GM10248 (cell line): ENCODE results near the gene NT5DC1.

Experiments used
- CTCF ChIA-PET: fragments of 300-600 bp; sonication (Branson Sonifier 250); formaldehyde crosslinking; extraction: SDS; loops from one replicate; lab custom pipeline; 2021; ENCODE audit warnings: antibody characterized with exemption; lab: Yijun Ruan, JAX
- POLR2A ChIA-PET: fragments of 350-650 bp; sonication (Branson Sonifier 250); formaldehyde crosslinking; extraction: SDS; loops from one replicate; lab custom pipeline; 2020; ENCODE audit warnings: antibody characterized with exemption; lab: Yijun Ruan, JAX
- DNase-seq: peaks from one replicate; pipeline ENCODE4 v3.0.0; 2012; ENCODE audit errors: extremely low spot score
- TF ChIP-seq, protein P1 (sequence below): IDR thresholded peaks from 2 replicates; pipeline ENCODE4 v1.5.1; 2012; ENCODE audit warnings: mild to moderate bottlenecking, low read depth; ENCODE audit errors: extremely low read depth, missing control alignments, control extremely low read depth

NT5DC1 gene

DNA sequence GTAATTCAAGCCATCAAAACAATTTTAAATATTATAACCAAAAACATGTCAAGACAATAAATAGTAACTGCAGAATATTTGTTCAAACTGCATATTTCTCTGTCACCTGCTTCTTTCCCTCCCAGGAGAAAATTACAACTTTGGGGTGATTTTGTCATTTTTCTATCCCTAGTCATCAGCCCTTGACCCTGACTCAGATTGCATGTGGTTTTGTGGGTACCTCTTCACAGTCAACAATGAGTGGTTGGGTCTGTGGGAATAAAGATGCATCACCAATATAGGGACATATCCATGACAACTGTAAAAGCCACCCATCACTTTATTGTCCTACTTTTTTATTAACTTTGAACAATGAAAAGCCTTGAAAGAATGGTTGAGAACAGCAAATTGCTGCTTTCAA is 18.0 kb downstream of the NT5DC1 start:
- ChIA-PET CTCF (interaction anchor here (1.3 to 9.7 kb wide), 3 partner anchors 7 to 442 kb away, joined by 3 to 72 read pairs (median 5); no protein-coding TSS in a partner anchor), POLR2A (no interaction called here)
- DNase-seq, result no peak
- TF ChIP-seq, protein P1, sequence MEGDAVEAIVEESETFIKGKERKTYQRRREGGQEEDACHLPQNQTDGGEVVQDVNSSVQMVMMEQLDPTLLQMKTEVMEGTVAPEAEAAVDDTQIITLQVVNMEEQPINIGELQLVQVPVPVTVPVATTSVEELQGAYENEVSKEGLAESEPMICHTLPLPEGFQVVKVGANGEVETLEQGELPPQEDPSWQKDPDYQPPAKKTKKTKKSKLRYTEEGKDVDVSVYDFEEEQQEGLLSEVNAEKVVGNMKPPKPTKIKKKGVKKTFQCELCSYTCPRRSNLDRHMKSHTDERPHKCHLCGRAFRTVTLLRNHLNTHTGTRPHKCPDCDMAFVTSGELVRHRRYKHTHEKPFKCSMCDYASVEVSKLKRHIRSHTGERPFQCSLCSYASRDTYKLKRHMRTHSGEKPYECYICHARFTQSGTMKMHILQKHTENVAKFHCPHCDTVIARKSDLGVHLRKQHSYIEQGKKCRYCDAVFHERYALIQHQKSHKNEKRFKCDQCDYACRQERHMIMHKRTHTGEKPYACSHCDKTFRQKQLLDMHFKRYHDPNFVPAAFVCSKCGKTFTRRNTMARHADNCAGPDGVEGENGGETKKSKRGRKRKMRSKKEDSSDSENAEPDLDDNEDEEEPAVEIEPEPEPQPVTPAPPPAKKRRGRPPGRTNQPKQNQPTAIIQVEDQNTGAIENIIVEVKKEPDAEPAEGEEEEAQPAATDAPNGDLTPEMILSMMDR, result no peak

DNA sequence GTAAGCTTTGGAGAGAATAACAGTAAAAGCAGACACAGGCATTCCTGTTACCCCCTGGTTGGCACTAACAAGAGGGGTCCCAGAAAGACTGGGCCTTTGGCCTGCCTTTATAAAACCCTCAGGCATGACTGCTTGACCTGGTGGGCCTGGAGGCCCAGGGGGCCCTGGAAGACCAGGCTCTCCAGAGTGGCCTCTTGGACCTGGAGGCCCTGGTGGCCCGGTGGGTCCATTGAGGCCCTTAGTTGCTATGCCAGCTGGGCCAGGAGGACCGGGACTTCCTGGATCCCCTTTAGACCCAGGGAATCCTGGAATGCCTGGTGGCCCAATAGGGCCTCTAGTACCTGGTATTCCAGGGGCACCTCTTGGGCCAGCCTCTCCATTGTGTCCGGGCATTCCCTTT is 19.8 kb downstream of the NT5DC1 start:
- TF ChIP-seq, protein P1, result no peak
- POLR2A ChIA-PET, result no interaction called here
- CTCF ChIA-PET, result interaction anchor here (1.5 to 9.7 kb wide), 2 partner anchors 9 to 10 kb away, joined by 5 to 72 read pairs; no protein-coding TSS in a partner anchor
- no peak for DNase-seq

DNA sequence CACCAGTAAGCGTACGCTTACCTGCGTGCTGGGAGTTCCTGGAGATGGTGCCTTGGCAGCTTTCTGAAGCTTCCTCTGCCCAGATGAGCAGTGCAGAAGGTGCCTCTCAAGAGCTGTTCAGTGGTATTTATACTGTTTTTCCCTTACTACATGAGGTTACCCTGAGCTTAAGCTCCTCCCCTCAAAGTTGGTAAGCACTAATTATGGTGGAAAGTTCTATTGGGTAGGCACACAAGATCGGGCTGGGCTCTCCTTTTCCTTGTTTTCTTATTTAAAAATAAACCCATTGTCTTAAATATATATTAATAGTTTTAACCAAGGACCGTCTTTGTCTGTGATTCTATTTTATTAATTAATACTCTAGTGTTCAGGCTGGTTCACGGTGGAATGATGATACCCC is 25.4 kb downstream of the NT5DC1 start, which contains the start of gene COL10A1:
Gene COL10A1, minus strand, starts transcription at position 101 of the 400 bp plus-strand sequence. CDS start 640 bp downstream, outside the sequence.
- ChIA-PET CTCF (interaction anchor here (1.1 to 9.7 kb wide), 3 partner anchors 9 to 27 kb away, joined by 3 to 72 read pairs (median 3); no protein-coding TSS in a partner anchor), POLR2A (no interaction called here)
- no peak for DNase-seq
- TF ChIP-seq, protein P1, result no peak

DNA sequence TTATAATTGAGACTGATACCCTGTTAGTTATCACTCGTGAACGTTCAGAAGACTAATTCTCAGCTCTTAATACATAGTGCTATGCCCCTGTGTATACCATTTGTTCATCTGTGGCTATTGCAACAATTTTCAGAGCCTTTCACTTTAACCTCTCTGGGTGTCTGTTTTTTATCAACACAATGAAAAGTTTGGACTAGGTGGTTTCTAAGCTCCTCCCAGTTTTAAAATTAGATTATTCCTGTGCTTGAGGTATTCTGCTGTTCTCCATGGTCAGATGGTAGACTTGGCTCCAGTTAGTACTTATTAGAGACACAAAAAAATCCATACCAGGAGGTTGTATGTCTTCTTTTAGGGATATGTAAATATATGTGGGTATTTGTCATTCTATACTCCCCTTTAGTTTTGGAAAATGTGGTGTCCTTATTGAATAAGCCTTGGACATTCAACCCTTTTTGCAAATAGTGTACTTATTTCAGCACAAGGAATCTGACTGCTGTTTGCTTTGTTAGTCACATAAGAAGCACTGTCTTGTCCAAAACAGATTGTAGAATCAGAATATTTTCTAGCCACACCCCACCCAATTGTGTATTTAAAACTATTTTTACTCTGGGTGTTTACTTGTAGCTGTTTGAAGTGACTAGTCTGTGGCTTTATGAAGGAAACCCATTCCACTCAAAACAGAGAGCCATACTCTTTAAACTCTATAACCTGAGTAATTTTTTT is 27.3 kb downstream of the NT5DC1 start:
- POLR2A ChIA-PET, result no interaction called here
- no peak for DNase-seq
- TF ChIP-seq, protein P1, result no peak
- CTCF ChIA-PET, result interaction anchor here (1.0 to 2.5 kb wide), 5 partner anchors 10 to 22 kb away, joined by 3 to 8 read pairs (median 5); no protein-coding TSS in a partner anchor

DNA sequence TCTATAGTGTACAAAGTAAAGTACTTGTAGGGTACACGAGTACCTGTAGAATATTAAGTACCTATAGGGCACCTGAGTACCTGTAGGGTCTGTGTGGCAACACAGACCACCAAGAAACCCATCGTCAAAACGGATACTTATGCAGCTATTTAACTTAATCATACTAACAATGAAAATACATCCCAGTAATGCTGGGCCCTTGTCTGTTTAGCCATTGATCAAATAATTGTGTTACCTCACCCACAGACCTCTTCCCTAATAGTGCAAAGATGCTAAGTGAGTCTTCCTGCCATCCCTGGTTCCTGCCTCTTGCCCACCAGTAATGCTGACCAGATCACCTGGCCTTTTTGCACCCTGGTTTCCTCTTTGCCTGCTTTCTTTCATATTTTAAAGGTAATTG is 32.8 kb downstream of the NT5DC1 start:
- TF ChIP-seq, protein P1, result no peak
- ChIA-PET CTCF (no interaction called here), POLR2A (no interaction called here)
- DNase-seq, result no peak

DNA sequence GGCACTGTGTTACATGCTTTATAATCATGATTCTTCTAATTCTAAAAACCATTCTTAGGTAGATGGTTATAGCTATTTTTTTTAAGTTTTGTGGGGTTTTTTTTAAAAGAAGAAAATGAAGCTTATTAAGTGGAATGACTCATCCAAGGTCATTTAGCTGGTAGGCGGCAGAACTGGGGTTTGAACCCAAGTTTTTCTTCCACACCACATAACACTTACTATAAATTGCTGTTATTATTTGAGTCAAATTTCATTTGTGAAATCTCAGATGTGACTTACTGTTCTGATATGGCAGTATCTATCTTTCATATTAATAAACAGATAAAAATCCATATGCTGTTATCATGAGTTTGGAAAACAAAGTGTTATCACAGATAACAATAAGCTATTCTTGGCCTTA is 35.7 kb downstream of the NT5DC1 start:
- ChIA-PET CTCF (interaction anchor here (1.3 to 3.6 kb wide), 5 partner anchors 14 to 42 kb away, joined by 3 to 16 read pairs (median 5); no protein-coding TSS in a partner anchor), POLR2A (interaction anchor here (0.8 kb wide), 1 partner anchor 117 kb away, joined by 3 read pairs; the partner anchor contains the start of gene TSPYL4)
- no peak for DNase-seq
- TF ChIP-seq, protein P1, result no peak
